NK-92 treated with Interleukin-12 subunit alpha and Interleukin-12 subunit beta, amount 100 ng/mL, for 24 hours (cell line): ENCODE data around the gene ADAT3.

Experiments used
- DNase-seq: peaks from one replicate; lab custom pipeline; 2025; lab: John Stamatoyannopoulos, UW

ADAT3 gene

DNA sequence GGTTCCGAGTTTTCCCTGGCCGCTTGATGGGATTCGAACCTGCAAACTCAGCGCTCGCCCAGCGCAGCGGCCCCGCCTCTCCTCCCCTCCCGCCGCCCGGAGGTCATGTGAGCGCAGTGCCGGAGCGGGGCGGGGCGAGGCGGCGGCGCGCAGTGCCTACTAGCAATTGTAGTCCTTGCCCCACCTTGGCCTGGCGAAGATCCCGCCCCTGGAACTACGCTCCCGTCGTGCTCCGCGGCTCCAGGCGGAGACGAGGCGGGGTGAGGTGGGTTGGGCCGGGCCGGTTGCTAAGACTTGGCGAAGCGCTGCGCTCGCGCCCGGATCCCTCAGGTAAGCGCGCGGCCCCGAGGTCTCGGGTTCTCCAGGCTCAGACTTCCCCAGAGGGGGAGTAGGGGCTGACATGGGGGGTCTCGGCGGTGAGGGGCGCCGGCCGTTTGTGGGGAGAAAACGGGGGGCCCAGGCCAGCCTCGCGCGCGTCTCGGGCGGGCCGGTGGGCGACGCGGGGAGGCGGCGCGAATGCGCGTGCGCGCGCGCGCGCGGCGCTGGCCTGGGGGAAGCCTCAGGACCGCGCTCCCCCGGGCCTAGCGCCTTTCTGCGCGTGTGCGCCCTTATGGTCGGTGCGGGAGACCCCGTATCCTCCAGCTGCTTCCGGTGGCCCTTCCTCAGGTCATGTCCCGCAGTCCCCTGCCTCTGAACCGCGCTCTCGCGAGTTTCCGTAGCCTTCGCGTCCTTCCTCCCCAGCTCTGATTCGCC lies at the start of gene ADAT3, which contains the start of gene SCAMP4:
Gene ADAT3 (plus strand): TSS at position 290 of the 753 bp plus-strand sequence. CDS start 6,649 bp downstream, outside the sequence.
Gene SCAMP4 (plus strand): TSS at position 290 of the 753 bp plus-strand sequence. CDS start 9,621 bp downstream, outside the sequence.
- DNase-seq, result peak; percentile 97

DNA sequence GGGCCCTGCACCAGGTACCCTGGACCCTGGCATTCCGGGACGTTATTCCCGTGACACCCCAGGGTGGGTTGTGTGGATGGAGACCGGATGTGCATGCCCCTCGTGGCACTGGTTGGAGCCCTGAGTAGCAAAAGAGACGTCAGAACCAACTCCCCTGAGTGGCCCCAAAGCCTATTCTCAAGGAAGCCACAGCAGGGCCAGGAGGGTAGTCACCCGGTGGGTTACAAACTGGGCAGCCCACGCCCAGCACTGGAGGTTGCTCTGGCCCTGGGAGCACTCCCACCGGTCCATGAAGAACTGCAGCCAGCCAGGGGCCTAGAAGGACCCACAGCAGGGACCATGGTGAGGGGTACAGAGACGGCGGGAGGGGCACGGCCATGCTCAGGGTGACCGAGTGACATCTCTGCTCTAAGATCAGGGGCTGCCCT lies 49.4 kb upstream of the ADAT3 start:
- no peak for DNase-seq

DNA sequence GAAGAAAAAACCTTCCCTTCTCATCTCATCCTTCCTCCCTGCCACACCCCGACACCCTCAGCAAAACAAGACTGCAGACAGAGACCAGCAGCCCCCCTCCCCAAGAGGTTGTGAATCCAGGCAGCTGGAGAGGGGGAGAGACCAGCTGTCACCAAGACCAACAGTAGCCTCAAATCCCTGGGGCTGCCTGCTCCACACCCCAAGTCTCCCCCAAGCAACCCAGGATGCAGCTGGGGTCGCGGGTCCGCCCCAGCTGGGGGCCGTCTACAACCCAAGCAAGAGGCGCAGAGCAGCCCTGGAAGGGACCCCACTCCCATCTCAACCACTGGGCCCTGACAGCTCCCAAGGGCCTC lies 48.9 kb upstream of the ADAT3 start:
- DNase-seq, result no peak

DNA sequence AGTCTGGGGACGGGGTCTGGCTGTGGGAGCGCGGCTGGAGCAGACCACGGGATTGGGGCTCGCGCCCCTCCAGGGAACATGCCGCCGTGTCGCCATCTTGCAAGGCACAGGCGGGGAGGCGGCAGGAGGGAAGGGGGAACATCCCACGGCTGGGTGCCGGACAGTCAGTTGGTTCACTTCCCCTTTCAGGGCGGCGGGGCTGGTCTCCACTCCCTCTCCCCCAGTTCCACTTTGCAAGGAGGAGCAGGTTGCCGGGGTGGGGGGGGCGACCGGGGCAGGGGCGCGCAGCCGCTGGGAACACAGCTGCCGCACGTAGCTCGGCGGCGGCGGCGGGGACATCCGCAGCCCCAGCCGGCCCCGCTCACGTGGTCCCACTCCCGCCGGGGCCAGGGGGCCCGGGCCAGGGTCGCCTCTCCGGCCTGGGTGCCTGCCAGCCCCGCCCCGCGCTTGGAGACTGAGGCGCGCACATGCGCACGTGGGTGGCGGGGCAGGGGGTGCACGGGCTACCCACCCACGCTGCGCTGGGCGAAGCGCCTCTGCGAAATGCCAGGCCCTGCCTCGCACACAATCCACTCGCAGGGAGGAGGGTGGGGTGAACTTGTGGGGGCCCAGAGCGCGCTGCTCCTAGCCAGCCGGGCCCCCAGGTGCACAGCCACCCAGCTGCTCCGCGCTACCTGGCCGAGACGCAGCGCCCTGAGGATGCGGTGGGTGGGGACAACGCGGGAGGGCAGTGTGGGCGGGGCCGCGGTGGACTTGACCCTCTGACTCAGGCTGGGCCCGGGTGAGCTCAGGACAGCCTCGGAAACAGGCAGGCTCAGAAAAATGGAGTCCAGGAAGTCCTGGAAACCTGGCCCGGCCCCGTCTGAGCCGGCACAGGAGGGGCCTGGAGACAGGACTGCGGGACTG lies 48.2 kb upstream of the ADAT3 start:
- no peak for DNase-seq

DNA sequence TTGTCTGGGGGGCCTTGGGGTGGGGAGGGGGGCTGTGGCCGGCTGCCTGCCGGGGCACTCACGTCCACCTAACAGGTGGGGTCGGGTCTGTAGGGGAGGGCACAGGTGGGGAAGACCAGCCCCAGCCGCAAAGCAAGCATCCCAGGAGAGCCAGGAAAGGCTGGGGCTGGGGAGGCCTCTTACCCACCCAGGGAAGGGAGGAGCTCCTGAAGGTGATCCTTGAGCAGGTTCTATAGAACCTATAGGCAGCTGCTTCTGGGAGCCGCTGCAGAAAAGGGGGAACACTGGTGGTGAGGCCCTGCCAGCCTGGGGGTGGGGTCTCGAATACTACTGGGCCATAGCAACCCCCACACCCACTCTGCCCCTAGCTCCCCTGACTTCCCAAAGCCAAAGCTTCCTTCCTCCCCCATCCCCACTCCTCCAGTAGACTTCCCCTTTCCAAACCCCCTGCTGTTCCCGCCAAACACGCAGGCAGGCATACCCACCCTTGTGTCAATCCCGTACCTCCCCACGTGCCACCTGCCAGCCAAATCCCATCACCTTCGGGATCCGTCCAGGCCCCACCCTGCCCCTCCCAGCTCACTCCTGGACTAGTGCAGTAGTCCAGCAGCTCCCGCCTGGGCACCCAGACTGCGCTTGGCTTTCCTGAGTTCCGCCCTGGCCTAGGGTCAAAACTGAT lies 47.4 kb upstream of the ADAT3 start:
- DNase-seq, result no peak

DNA sequence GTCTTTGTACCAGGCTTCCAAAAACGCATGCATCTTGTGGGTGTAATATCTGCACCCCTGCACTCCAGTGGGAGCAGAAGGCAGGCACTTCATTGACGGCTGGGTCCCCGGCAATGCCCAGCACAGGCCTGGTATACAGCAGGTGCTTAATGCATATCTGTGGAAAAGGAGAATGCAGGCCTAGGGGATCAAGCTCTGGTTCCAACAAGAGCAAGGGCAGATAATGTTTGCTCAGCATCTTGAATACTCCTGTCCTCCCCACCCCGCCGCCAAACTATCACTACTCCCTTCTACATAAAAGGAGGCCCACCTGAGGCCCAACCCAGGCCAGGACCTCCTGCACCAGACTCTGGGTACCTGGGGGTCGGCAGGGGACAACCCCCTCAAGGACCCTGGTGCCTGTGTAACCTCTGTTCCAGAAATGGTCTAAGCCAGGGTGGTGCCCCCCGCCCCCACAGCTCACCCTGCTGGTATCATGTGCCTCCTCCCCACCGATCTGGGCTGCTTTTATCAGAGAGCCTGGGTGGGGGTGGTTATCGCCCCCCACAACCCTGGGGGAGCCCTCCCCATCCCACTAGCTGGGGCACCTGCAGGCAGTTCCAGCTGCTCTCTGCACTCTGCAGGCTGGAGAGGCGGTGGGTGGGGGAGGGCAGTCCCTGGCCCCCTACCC lies 46.7 kb upstream of the ADAT3 start:
- DNase-seq, result no peak

DNA sequence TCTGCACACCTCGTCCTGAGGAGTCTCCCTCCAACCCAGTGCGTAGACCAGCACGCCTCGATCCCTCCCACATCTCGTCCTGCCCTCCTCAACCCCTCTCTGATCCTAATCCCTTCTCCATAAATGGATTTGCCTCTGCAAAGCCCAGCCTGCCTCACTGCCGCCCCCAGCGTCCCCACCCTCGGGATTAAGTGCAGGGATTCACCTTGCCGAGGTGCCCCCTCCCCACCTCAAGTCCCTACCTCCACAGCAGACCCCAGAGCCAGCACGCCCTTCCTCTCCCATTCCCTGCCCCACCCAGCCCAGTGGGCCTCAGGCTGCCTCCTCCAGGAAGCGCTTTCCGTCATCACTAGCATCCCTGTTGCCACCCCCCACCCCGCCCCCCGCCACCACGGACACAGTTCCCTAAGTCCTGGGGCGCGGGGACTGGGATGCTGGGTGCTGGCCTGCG lies 45.8 kb upstream of the ADAT3 start:
- no peak for DNase-seq

DNA sequence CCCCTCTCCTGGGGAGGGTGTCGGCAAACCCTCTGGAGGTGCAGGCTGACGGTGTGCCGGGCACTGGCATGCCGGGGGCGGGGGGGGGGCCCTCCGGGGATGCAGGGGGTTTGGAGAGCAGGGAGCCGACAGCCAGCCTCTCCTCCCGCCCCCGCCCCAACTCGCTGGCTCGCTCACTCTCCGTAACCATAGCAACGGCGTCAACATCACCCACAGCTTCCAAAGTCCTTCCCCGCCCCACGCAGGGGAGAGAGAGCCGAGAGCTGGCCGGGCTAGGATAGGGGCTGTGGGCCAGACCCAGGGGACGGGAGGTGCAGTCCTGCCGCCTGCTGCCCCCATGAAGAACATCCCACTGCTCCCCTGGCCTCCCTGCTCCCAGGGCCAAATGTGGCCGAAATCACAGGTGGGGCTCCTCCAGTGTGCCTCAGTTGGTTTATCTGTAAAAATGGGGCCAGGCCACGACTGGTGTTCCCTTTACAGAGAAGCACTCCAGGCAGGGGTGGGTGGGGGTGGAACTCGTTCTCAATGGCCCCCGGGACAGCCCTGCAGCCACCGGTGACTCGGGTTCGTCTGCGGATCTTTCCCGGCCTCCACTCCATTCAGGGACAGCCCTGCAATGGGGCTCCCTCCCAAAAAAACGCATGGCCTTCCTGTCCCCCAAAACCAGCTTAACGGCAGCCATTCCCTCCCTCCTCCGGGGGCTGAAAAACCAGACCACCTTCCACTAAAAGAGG lies 45.0 kb upstream of the ADAT3 start:
- no peak for DNase-seq

DNA sequence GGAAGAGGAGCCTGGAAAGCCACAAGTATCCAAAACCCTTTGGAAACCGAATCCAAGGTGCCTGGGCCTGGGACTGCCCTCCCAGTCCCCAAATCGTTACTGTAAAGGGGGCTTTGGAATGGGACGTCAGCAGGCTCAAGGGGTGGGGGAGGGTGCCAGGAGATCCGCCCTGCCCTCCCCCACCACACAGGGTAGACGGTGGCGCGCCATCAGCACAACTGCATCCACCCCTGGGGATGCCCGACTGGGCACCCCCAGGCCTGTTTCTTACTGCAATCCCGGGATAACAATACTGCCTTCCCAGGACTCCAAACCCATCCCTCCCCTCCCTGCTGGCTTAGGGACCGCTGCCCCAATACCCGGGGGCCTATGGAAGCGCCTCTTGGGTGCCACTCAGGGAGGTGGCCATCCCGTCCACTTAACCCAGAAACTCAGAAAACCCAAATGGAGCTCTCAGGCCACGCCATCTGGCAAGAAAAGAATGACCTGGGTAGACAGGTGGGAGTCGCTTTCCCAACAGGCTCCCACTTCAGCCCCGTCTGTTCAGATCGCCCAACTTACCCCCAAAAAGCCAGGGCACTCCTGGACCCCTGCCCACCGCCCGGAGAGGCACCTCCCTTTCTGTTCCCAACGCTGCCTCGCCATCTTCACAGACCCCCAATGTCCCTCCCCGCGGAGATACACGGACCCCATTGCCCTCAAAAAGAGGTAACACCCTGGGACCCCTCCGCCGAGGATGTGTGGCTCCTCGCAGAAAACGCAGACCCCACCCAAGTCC lies 44.2 kb upstream of the ADAT3 start:
- no peak for DNase-seq

DNA sequence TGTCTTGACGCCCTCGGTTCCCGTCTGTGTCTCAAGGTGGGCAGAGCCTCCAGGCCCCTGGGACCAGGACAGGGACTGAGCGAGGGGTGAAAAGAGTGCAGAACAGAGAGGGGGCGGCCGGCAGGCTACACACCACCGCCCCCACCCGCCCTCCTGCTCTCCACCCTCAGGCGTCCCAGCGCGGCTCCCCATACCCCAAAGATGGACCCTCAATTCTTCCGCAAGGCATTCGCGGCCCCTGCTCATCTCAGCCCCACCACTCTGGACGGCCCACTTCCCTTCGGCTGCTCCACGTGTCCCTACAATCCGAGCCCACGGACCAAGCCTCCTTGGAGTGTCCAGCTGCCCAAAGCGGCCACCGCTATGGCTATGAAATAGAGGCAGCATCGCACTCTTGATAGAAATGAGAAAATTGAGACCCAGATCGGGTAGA lies 43.6 kb upstream of the ADAT3 start:
- DNase-seq, result no peak

DNA sequence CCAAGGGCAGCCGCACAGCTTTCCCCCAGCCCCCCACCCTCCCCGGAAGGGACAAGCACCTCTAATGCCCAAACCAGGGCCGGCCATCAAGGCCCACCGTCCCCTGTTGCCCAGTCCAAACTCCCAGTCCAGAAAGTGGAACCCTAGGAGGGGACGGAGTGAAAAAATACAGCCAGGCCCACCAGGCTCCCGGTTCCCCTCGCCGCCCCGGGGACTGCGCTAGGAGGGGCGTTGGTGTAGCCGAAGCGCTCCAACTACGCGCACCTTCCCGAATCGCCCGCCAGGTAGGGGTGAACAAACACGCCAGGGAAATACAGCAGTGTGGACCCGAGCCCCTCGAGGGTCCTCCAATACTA lies 43.2 kb upstream of the ADAT3 start:
- DNase-seq, result no peak

DNA sequence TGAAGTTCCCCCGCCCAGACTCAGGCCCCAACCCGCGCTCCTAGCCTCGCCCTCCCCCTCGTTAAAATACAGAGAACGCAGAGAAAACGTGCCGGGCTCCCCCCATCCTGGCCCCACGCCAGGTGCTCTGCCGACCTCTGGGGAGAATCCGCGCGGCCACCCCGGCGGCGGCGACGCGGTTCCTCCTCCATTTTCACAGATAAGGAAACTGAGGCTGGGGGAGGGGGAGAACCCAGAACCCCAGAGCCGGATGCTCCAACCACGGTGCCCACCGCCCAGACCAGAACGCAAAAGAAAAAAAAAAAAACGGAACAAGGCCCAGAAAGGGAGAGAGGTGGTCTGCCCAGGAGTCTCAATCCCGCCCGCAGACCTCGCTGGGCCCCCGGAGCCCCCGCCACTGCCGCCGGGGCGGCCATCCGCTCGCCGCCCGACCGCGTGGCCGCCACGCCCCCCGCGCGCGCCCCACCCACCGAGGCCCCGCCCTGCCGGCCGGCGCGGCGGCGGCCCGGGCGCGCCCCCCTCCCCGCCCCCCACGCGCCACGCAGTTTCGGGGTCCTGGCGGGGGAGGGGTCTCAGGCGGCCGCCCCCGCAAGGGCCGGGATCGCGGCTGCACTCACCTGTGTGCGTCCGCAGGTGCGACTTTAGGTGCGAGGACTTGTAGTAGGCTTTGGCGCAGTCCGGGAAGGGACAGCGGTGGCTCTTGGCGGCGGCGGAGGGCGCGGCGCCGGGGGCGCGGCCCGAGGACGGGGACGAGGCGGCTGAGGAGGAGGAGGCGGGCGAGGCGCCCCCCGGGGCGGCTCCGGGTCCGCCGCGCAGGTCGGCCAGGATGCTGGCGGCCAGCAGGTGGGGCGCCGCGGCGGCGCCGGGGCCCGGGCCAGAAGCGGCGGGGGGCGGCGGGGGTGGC lies 42.5 kb upstream of the ADAT3 start:
- DNase-seq, result peak; percentile 29

DNA sequence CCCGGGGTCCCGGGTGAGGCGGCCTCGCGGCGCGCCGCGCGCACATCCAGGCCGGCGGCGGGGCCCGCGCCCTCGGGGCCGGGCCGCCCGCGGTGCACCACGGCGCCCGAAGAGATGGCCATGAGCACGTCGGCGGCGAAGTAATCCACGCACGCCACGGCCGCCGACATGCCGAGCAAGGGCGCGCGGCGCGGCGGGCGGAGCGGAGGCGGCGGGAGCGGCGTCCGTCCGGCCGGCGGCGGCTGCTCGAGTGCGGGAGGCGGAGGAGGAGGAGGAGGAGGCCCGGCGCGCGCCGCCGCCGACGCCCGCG lies 41.9 kb upstream of the ADAT3 start, which contains the start of gene KLF16:
Gene KLF16 (minus strand): TSS at position 252 of the 310 bp plus-strand sequence. CDS start 82 bp downstream, at position 170.
- DNase-seq, result no peak

DNA sequence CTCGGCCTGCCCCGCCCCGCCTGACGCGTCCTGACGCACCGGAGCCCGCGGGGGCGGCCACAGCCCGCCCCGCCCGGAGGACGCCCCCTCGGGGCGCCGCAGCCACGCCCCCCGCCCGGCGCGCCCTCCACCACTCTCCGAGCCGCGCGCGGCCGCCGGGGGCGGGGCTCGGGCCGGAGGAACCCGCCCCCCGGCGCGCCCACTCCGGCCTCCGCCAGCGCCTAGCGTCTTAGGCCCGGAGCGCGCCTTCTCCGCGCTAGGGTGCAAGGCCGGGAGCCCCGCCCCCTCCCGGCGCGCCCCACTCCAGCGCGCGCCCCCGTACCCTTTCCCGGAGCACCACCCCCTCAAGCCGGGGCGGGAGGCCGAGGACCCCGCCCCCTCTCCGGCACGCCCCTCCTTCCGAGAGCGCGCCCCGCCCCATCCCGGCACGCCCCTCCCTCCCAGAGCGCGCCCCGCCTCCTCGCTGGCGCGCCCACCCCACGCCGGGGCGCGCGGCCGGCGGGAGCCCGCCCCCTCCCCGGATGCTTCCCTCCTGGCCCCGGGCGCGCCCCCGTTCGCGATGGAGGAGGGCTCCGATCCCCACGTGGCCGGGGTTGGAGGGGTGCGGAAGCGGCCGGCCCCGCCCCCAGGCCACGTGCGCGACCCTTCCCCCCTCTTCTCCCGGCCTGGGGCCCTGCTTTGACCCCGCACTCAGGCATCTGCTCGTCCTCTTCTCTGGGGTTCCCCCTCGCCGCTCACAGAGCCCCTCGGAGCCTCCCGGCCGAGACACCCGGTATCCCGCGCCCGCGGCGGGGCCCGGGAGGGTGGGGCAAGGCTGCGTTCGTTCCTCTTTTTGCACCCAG lies 41.3 kb upstream of the ADAT3 start:
- peak; percentile 91 for DNase-seq

DNA sequence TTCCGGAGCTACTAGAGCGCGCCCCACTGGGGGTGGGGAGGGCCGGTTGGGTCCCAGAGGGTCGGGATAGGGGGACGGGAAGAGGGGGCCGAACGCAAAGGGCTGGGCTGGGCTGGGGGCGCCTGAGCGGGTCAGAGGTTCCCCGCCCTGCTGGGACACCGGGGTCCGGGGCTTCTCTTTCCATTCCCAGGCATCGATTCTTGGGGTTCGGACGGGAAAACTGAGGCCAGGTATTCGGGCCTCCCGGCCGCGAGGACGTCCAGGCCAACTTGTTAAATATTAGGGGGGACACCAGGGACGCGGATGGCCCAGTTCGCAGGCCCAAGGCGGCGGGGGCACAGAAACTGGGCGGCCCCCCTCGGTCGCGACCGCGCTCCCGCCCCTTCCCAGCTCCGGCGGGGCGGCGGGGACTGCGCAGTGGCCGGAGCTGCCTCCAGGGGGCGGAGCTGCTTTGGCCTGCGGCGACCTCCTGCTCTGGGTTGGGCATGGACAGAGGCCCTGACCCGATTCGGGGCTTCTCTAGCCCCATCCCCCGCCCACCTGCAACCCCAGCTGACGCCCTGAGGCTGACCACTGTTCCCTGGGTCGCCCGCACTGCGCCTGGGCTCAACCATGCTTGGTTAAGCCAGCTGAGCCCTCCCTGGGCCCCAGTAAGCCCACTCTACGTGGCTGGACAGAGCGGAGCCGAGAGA lies 40.6 kb upstream of the ADAT3 start:
- peak; percentile 63 for DNase-seq

DNA sequence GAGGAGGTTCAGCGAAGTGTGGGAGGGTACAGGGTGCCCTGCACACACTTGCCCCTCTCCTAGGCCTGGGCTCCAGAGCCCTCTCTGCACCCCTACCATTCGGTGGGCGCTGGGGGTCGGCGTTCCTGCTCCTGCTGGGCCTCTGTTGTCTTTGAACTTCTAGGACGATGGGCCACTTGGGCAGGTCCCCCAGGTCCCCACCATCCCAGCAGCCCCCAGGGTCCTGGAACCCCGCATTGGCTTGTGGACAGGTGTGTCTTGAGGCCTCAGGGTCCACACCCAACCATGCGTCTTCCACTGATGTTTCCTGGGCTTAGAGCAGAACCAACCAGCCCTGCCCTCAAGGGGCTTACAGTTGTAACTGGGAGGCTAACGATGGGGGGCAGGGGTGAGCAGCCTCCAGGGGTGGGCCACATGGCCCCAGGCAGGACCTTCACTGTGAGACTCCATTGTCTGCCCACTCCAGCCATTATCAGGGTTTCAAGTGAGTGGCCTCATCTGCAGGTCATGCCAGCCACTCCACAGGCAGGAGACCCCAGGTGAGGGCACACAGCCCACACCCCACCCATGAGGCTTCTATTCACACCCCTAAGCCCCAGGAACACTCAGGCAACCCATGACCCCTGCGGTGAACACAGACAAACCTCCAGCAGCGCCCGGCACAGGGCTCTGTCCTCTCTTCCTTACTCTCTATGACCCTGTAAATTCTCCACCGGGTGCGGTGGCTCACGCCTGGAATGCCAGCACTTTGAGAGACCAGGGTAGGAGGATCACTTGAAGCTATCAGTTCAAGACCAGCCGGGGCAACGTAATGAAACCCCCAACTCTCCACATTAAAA lies 39.8 kb upstream of the ADAT3 start:
- no peak for DNase-seq
